HepG2 (cell line): ENCODE results near the gene ANKRD42. TPM values are rescaled to one million over a fixed set of nuclear protein-coding genes. Genes with fewer than 3 reads are reported as not detected.

Experiments
- BORCS8-MEF2B ChIP-seq: sonication (generic); formaldehyde crosslinking; IDR thresholded peaks from 2 replicates; pipeline ENCODE4 v1.8.0; 2022; ENCODE audit warnings: mild to moderate bottlenecking, missing genetic modification reagents
- CREM ChIP-seq, 2 experiments: sonication (generic) in 1 of 2; formaldehyde crosslinking in 1 of 2; IDR thresholded peaks; 2 replicates each; pipeline versions ENCODE4 v1.4.0 to v1.6.1; 2016 to 2020; ENCODE audit warnings: antibody characterized with exemption in 1 of 2, mild to moderate bottlenecking in 1 of 2, missing genetic modification reagents in 1 of 2
- EEA1 ChIP-seq: sonication (generic); formaldehyde crosslinking; IDR thresholded peaks from 2 replicates; pipeline ENCODE4 v1.5.1; 2020; ENCODE audit warnings: mild to moderate bottlenecking, missing genetic modification reagents, borderline replicate concordance
- HOXA5 ChIP-seq: sonication (generic); formaldehyde crosslinking; IDR thresholded peaks from 2 replicates; pipeline ENCODE4 v1.4.0; 2020; ENCODE audit warnings: missing genetic modification reagents
- KDM6A ChIP-seq: IDR thresholded peaks from 2 replicates; pipeline ENCODE4 v1.6.1; 2016; ENCODE audit warnings: low read depth
- MAFK ChIP-seq, 2 experiments: IDR thresholded peaks in 1 of 2; conservative IDR thresholded peaks in 1 of 2; 2 replicates each; pipeline ENCODE4 v1.6.1; 2011; ENCODE audit warnings: improper control_type of control experiment in 2 of 2, low read length in 2 of 2
- NR2F1 ChIP-seq, 2 experiments: fragments of 450-650 bp in 1 of 2; formaldehyde crosslinking in 1 of 2; IDR thresholded peaks; 2 replicates each; pipeline versions ENCODE4 v1.5.0 to v1.6.1; 2016 to 2020; ENCODE audit warnings: mild to moderate bottlenecking in 1 of 2, missing compliant biosample characterization in 1 of 2, missing genetic modification reagents in 1 of 2, moderate library complexity in 1 of 2
- TBP ChIP-seq: sonication (generic); formaldehyde crosslinking; IDR thresholded peaks from 2 replicates; pipeline ENCODE4 v1.5.0; 2020; ENCODE audit warnings: missing genetic modification reagents
- TBX2 ChIP-seq: sonication (generic); formaldehyde crosslinking; IDR thresholded peaks from 2 replicates; pipeline ENCODE4 v1.5.0; 2020; ENCODE audit warnings: missing genetic modification reagents, mild to moderate bottlenecking, borderline replicate concordance
- THYN1 ChIP-seq: sonication (generic); formaldehyde crosslinking; IDR thresholded peaks from 2 replicates; pipeline ENCODE4 v1.8.1; 2023; ENCODE audit warnings: low read depth, mild to moderate bottlenecking, moderate library complexity, missing genetic modification reagents, borderline replicate concordance
- ZFYVE20 ChIP-seq: sonication (generic); formaldehyde crosslinking; IDR thresholded peaks from 2 replicates; pipeline ENCODE4 v1.8.0; 2023; ENCODE audit warnings: low read depth, mild to moderate bottlenecking, moderate library complexity, missing genetic modification reagents, borderline replicate concordance
- ZKSCAN5 ChIP-seq: sonication (generic); formaldehyde crosslinking; IDR thresholded peaks from 2 replicates; pipeline ENCODE4 v1.5.1; 2020; ENCODE audit warnings: mild to moderate bottlenecking, missing genetic modification reagents
- ZNF629 ChIP-seq: sonication (generic); formaldehyde crosslinking; conservative IDR thresholded peaks from 2 replicates; pipeline ENCODE4 v1.5.0; 2020; ENCODE audit warnings: missing genetic modification reagents
- ZNF768 ChIP-seq: sonication (generic); formaldehyde crosslinking; IDR thresholded peaks from 2 replicates; pipeline ENCODE4 v1.4.0; 2020; ENCODE audit warnings: missing genetic modification reagents
- ZSCAN22 ChIP-seq: sonication (generic); formaldehyde crosslinking; IDR thresholded peaks from 2 replicates; pipeline ENCODE4 v1.4.0; 2020; ENCODE audit warnings: mild to moderate bottlenecking, missing genetic modification reagents
- polyA plus RNA-seq, 8 experiments: library from polyadenylated mRNA; depleted of rRNA in 3 of 8; stranded (reverse) in 7 of 8; unstranded in 1 of 8; fragments of >200 nt; fragmentation: Illumina TruSeq in 4 of 8; extraction: Trizol in 4 of 8; gene quantifications; 2 replicates each; pipeline versions ENCODE4 v1.2.1 to v1.2.3, GENCODE V29; 2011 to 2016; ENCODE audit warnings: low read depth in 4 of 8, missing spikeins in 1 of 8, mixed read lengths in 1 of 8; ENCODE audit not compliant: insufficient read depth in 1 of 8
- total RNA-seq, 5 experiments: library from RNA; depleted of rRNA; stranded (reverse); fragments of >200 nt; fragmentation: Illumina TruSeq; extraction: Trizol; gene quantifications; 2 replicates each; pipeline ENCODE4 v1.2.3, GENCODE V29; 2016; ENCODE audit warnings: low read depth in 1 of 5
- TF ChIP-seq, protein P1 (sequence below): sonication (generic); formaldehyde crosslinking; IDR thresholded peaks from 2 replicates; pipeline ENCODE4 v1.5.0; 2020; ENCODE audit warnings: mild to moderate bottlenecking, missing genetic modification reagents, moderate library complexity
- TF ChIP-seq, protein P2 (sequence below): sonication (generic); formaldehyde crosslinking; IDR thresholded peaks from 2 replicates; pipeline ENCODE4 v1.5.1; 2020; ENCODE audit warnings: mild to moderate bottlenecking, missing genetic modification reagents, moderate library complexity
- TF ChIP-seq, protein P3 (sequence below): sonication (generic); formaldehyde crosslinking; IDR thresholded peaks from 2 replicates; pipeline ENCODE4 v1.4.0; 2020; ENCODE audit warnings: mild to moderate bottlenecking, low read depth, missing genetic modification reagents

ANKRD42 gene
- total and polyA plus RNA-seq, 2 of the 13 experiments (the other 11 are each of a cell fraction or from before 2014, with no cell fraction given), result 2.2 to 3.7 TPM

DNA sequence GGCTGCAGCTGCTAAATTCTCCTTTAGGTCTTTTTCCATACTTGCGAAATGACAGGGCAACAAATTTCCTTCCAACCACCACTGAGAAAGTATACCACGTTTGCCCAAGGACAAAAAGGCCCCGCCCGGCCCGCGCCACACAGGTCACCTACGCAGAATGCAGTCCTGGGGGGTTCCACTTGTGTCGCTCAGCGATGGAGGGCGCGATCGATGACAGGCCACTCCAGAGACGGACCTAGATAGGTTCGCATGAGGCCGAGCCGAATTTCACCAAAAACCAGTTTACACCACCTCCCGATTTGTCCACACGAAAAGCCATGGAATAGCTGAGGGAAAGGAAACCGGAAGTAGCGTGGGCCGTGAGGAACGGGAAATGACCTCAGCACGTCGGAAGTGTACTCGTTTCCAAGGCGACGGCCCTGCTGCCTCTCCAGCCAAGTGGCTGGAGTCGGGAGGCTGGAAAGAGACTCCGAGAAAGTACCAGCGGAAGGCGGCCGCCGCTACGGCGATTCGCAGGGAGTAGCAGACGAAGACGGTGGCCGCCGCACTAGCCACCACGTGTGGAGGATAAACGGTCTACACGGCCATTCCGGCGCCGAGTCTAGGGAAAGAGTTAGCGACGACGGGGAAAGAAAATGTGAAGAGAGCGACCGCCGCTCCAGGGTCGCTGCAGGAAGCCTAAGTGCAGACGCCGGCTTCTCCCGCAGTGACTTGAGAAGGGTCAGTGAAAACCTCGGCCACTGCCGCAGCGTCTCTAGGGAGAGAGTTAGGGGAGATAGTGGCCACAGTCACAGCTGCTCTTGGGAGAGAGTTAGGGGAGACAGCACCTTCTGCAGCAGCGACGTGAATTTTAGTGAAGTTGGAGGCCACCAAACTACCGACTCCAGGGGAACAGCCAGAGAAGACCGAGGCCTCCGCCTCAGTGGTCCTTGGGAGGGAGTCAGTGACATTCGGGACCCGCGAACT, at the start of gene ANKRD42 (continued):
- TF ChIP-seq, protein P1, sequence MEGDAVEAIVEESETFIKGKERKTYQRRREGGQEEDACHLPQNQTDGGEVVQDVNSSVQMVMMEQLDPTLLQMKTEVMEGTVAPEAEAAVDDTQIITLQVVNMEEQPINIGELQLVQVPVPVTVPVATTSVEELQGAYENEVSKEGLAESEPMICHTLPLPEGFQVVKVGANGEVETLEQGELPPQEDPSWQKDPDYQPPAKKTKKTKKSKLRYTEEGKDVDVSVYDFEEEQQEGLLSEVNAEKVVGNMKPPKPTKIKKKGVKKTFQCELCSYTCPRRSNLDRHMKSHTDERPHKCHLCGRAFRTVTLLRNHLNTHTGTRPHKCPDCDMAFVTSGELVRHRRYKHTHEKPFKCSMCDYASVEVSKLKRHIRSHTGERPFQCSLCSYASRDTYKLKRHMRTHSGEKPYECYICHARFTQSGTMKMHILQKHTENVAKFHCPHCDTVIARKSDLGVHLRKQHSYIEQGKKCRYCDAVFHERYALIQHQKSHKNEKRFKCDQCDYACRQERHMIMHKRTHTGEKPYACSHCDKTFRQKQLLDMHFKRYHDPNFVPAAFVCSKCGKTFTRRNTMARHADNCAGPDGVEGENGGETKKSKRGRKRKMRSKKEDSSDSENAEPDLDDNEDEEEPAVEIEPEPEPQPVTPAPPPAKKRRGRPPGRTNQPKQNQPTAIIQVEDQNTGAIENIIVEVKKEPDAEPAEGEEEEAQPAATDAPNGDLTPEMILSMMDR (CRISPR knock-in tag), result no peak
- TF ChIP-seq CREM (IDR thresholded peaks at IDR 0.05), result peak; percentile 96
- no peak for TF ChIP-seq CREM (CRISPR knock-in tag; IDR thresholded peaks at IDR 0.05)
- no peak for TF ChIP-seq ZSCAN22 (CRISPR knock-in tag)
- no peak for TF ChIP-seq EEA1 (CRISPR knock-in tag)
- peak; percentile 65; the same call in 1 of the 2 replicates for TF ChIP-seq TBX2 (CRISPR knock-in tag)
- TF ChIP-seq ZNF629, result peak; percentile 22; the same call in 1 of the 2 replicates
- peak; percentile 41; the same call in 1 of the 2 replicates for TF ChIP-seq HOXA5 (CRISPR knock-in tag)
- no peak for TF ChIP-seq THYN1 (CRISPR knock-in tag)
- TF ChIP-seq ZFYVE20, result no peak
- TF ChIP-seq ZKSCAN5 (CRISPR knock-in tag), result no peak
- no peak for TF ChIP-seq ZNF768 (CRISPR knock-in tag)
- TF ChIP-seq KDM6A, result no peak
- no peak for TF ChIP-seq MAFK (conservative IDR thresholded peaks at IDR 0.05 in 1 of 2, IDR thresholded peaks at IDR 0.05 in 1 of 2; ENCODE audit: low read length in 2 of 2)
- no peak for TF ChIP-seq NR2F1 (CRISPR knock-in tag; IDR thresholded peaks at IDR 0.05)
- TF ChIP-seq, protein P2, sequence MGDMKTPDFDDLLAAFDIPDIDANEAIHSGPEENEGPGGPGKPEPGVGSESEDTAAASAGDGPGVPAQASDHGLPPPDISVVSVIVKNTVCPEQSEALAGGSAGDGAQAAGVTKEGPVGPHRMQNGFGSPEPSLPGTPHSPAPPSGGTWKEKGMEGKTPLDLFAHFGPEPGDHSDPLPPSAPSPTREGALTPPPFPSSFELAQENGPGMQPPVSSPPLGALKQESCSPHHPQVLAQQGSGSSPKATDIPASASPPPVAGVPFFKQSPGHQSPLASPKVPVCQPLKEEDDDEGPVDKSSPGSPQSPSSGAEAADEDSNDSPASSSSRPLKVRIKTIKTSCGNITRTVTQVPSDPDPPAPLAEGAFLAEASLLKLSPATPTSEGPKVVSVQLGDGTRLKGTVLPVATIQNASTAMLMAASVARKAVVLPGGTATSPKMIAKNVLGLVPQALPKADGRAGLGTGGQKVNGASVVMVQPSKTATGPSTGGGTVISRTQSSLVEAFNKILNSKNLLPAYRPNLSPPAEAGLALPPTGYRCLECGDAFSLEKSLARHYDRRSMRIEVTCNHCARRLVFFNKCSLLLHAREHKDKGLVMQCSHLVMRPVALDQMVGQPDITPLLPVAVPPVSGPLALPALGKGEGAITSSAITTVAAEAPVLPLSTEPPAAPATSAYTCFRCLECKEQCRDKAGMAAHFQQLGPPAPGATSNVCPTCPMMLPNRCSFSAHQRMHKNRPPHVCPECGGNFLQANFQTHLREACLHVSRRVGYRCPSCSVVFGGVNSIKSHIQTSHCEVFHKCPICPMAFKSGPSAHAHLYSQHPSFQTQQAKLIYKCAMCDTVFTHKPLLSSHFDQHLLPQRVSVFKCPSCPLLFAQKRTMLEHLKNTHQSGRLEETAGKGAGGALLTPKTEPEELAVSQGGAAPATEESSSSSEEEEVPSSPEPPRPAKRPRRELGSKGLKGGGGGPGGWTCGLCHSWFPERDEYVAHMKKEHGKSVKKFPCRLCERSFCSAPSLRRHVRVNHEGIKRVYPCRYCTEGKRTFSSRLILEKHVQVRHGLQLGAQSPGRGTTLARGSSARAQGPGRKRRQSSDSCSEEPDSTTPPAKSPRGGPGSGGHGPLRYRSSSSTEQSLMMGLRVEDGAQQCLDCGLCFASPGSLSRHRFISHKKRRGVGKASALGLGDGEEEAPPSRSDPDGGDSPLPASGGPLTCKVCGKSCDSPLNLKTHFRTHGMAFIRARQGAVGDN (CRISPR knock-in tag), result peak; percentile 65
- no peak for TF ChIP-seq TBP (CRISPR knock-in tag)
- peak; percentile 70 for TF ChIP-seq BORCS8-MEF2B (CRISPR knock-in tag)
- TF ChIP-seq, protein P3, sequence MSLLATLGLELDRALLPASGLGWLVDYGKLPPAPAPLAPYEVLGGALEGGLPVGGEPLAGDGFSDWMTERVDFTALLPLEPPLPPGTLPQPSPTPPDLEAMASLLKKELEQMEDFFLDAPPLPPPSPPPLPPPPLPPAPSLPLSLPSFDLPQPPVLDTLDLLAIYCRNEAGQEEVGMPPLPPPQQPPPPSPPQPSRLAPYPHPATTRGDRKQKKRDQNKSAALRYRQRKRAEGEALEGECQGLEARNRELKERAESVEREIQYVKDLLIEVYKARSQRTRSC, result no peak
